WI38 (cell line): ENCODE data around the gene HOXC4.

Source experiments
- H3K4me3 ChIP-seq: 2 replicates; pipeline ENCODE4 v1.5.1; 2011; ENCODE audit warnings: low read depth, mild to moderate bottlenecking, control low read depth, low read length
- CTCF ChIP-seq: IDR thresholded peaks from 2 replicates; pipeline ENCODE4 v1.5.1; 2012; ENCODE audit warnings: low read depth, mild to moderate bottlenecking, control low read depth, low read length

The HOXC4 gene

GRCh38 chr12:54058128-54058768, 4.6 kb downstream of the HOXC4 start:
- no peak overlapping the region for H3K4me3 ChIP-seq
- no peak for TF ChIP-seq CTCF

GRCh38 chr12:54059668-54060067, 6.0 kb downstream of the HOXC4 start:
- TF ChIP-seq CTCF: no peak

GRCh38 chr12:54060174-54060974, 6.7 kb downstream of the HOXC4 start:
- no peak overlapping the region for H3K4me3 ChIP-seq
- no peak for TF ChIP-seq CTCF

More at GRCh38 chr12:54059668-54060067, 6.0 kb downstream of the HOXC4 start:
- no peak overlapping the region for H3K4me3 ChIP-seq

DNA sequence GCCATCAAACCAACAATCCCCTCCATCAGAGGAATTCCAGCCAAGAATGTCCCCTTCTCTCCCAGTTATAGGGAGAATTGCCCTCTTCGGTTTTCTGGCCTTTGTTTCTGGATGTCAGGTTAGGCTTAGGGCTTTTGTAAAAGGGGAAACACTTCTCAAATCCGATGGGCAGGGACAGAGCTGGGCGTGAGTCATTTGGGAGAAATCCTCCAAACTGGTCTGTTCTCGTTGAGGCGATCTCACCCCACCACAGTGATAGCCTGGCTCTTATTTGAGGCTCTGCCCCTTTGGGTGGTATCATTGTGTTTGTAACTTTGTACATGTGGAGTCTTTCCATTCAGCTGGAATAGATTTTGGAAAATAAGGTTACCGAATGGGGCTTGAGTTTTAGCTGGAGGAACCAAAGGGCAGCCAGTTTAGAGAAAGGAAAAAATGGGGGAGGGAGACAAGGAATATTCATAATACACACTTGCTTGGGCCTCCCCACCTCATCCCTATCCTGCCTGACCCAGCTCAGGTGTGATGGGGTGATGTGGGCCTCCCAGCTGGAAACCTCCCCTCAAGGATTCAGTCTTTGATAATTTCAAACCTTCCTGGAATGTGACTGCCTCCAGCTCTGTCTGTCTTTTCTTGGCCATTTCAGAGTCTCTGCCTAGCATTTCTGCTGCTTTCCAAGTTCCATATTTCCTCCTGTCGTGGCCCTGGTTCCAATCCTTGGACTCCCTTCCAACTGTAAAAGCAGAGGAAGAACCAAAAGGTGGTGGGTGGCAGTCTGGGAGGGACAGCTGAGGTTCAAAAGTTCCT, 7.5 kb downstream of the HOXC4 start:
- H3K4me3 ChIP-seq: no peak overlapping the region

GRCh38 chr12:54065677-54066076, 12.0 kb downstream of the HOXC4 start:
- TF ChIP-seq CTCF: no peak
- H3K4me3 ChIP-seq: no peak overlapping the region

More for the DNA sequence above, 7.5 kb downstream of the HOXC4 start:
- no peak for TF ChIP-seq CTCF

- H3K4me3 ChIP-seq: no peak overlapping the region
- TF ChIP-seq CTCF: no peak
Measured at GRCh38 chr12:54066408-54066807, 12.8 kb downstream of the HOXC4 start.
